CD4-positive, alpha-beta T cell (primary cell): ENCODE measurements around the gene MYO3B. TPM values are rescaled to one million over a fixed set of nuclear protein-coding genes. Genes with fewer than 3 reads are reported as not detected.

Experiments
- ATAC-seq: fragments of 200-7000 bp; cut with Tn5 transposase; one replicate; pipeline ENCODE4 v1.10.0; 2022; ENCODE audit warnings: mild to moderate bottlenecking; ENCODE audit not compliant: poor library complexity
- CTCF ChIA-PET: fragments of 350-600 bp; sonication (Branson Sonifier 250); formaldehyde crosslinking; loops from one replicate; lab custom pipeline; 2021; ENCODE audit warnings: antibody characterized with exemption, inconsistent platforms; lab: Charles Lee
- POLR2A ChIA-PET: fragments of 350-600 bp; sonication (Branson Sonifier 250); formaldehyde crosslinking; loops from one replicate; lab custom pipeline; 2021; ENCODE audit warnings: antibody characterized with exemption, inconsistent platforms; lab: Charles Lee
- DNase-seq, 14 experiments: peaks; one replicate each; pipeline ENCODE4 v3.0.0-alpha.2; 2013 to 2020; ENCODE audit warnings: mixed read lengths in 2 of 14
- H3K27ac ChIP-seq, 2 donors: one replicate each; pipeline versions ENCODE4 v1.5.1 to v1.7.0; 2013; ENCODE audit warnings: low read length in 2 of 2, low read depth in 1 of 2, mild to moderate bottlenecking in 1 of 2
- H3K27me3 ChIP-seq, 2 experiments: 1 replicate in 1 of 2; 2 replicates in 1 of 2; pipeline versions ENCODE4 v1.6.1 to v1.7.0; 2013; ENCODE audit warnings: low read length in 2 of 2, control low read depth in 1 of 2, mild to moderate bottlenecking in 1 of 2, moderate library complexity in 1 of 2; ENCODE audit not compliant: insufficient read depth in 2 of 2, control insufficient read depth in 1 of 2
- H3K36me3 ChIP-seq: one replicate; pipeline ENCODE4 v1.6.1; 2013; ENCODE audit warnings: low read length, control low read depth; ENCODE audit not compliant: insufficient read depth
- H3K4me1 ChIP-seq: one replicate; pipeline ENCODE4 v1.6.1; 2013; ENCODE audit warnings: low read length, control low read depth; ENCODE audit not compliant: insufficient read depth
- H3K4me3 ChIP-seq: one replicate; pipeline ENCODE4 v1.5.1; 2013; ENCODE audit warnings: mild to moderate bottlenecking, low read length, moderate library complexity
- H3K9me3 ChIP-seq, 2 experiments: 1 replicate in 1 of 2; 2 replicates in 1 of 2; pipeline versions ENCODE4 v1.6.1 to v1.7.0; 2013; ENCODE audit warnings: low read length in 2 of 2, mild to moderate bottlenecking in 2 of 2, control low read depth in 1 of 2, moderate library complexity in 1 of 2; ENCODE audit not compliant: control insufficient read depth in 1 of 2, insufficient read depth in 1 of 2
- H3K27ac Mint-ChIP-seq: one replicate; pipeline ENCODE4 v1.8.0; 2020; ENCODE audit warnings: mixed read lengths
- H3K27me3 Mint-ChIP-seq: one replicate; pipeline ENCODE4 v1.8.0; 2021; ENCODE audit warnings: mixed read lengths
- H3K36me3 Mint-ChIP-seq: one replicate; pipeline ENCODE4 v1.8.0; 2021; ENCODE audit warnings: low read depth, mixed read lengths
- H3K4me1 Mint-ChIP-seq: one replicate; pipeline ENCODE4 v1.8.0; 2021; ENCODE audit warnings: low read depth, mixed read lengths
- H3K4me3 Mint-ChIP-seq: one replicate; pipeline ENCODE4 v1.8.0; 2020; ENCODE audit warnings: mild to moderate bottlenecking, mixed read lengths
- H3K9me3 Mint-ChIP-seq: one replicate; pipeline ENCODE4 v1.8.0; 2020; ENCODE audit warnings: mixed read lengths
- CTCF ChIP-seq: fragments of 200-600 bp; IDR thresholded peaks from one replicate; pipeline ENCODE4 v1.8.0; 2022; ENCODE audit warnings: antibody characterized with exemption, mild to moderate bottlenecking
- intact Hi-C, 2 experiments: fragments of 100-400 bp; cut with DNase I in 1 of 2; cut with micrococcal nuclease in 1 of 2; formaldehyde crosslinking; loops; one replicate each; pipeline versions ENCODE4 v1.15.1 to v1.9.0; 2023 to 2025; cut with DNase I, micrococcal nuclease
- total RNA-seq, 174 experiments: library from RNA in 2 of 174; stranded (reverse) in 2 of 174; gene quantifications; one replicate each; pipeline ENCODE4 v1.2.3 and lab custom pipeline; 2021 to 2026

Gene MYO3B
- total RNA-seq, 2 experiments from 2014 or later, result not detected

GRCh38 chr2:170185319-170185718 is 7.4 kb downstream of the MYO3B start:
- H3K36me3 Mint-ChIP-seq, result no peaks in the 10 kb centered on the region
- intact Hi-C loops, result no loop called here
- H3K9me3 ChIP-seq, result peaks cover 1 to 9% of the 10 kb centered on the region in 2 experiments
- no peaks in the 10 kb centered on the region for H3K4me1 ChIP-seq
- ChIA-PET CTCF (no interaction called here), POLR2A (no interaction called here)
- ATAC-seq (no peak), DNase-seq (no peak)
- H3K4me3 Mint-ChIP-seq, result no peak overlapping the region
- no peak for TF ChIP-seq CTCF
- peaks cover 9% of the 10 kb centered on the region for H3K27me3 Mint-ChIP-seq
- no peaks in the 10 kb centered on the region for H3K27me3 ChIP-seq
- no peaks in the 10 kb centered on the region for H3K4me1 Mint-ChIP-seq
- H3K36me3 ChIP-seq, result no peaks in the 10 kb centered on the region
- no peak overlapping the region for H3K4me3 ChIP-seq
- no peak overlapping the region for H3K27ac ChIP-seq
- peaks cover 20% of the 10 kb centered on the region for H3K9me3 Mint-ChIP-seq
- H3K27ac Mint-ChIP-seq, result no peak overlapping the region

- Mint-ChIP-seq H3K27ac (no peak overlapping the region), H3K4me1 (no peaks in the 10 kb centered on the region), H3K36me3 (no peaks in the 10 kb centered on the region), H3K4me3 (no peak overlapping the region), H3K27me3 (peaks cover 24% of the 10 kb centered on the region), H3K9me3 (peaks cover 20% of the 10 kb centered on the region)
- no peak for ATAC-seq
- Histone ChIP-seq H3K27ac (no peak overlapping the region), H3K9me3 (peaks cover 9% of the 10 kb centered on the region in 2 experiments), H3K36me3 (no peaks in the 10 kb centered on the region), H3K4me3 (no peak overlapping the region), H3K4me1 (no peaks in the 10 kb centered on the region), H3K27me3 (no peaks in the 10 kb centered on the region)
- ChIA-PET POLR2A (no interaction called here), CTCF (no interaction called here)
- no peak for DNase-seq
- TF ChIP-seq CTCF, result no peak
- intact Hi-C loops, result no loop called here
Observed at GRCh38 chr2:170189757-170190156, 11.8 kb downstream of the MYO3B start.

GRCh38 chr2:170190172-170190571 is 12.2 kb downstream of the MYO3B start:
- peaks cover 20% of the 10 kb centered on the region for H3K9me3 Mint-ChIP-seq
- Histone ChIP-seq H3K4me3 (no peak overlapping the region), H3K36me3 (no peaks in the 10 kb centered on the region), H3K4me1 (no peaks in the 10 kb centered on the region), H3K27ac (no peak overlapping the region), H3K9me3 (peaks cover 9% of the 10 kb centered on the region in 2 experiments), H3K27me3 (no peaks in the 10 kb centered on the region)
- no peaks in the 10 kb centered on the region for H3K4me1 Mint-ChIP-seq
- no peak overlapping the region for H3K4me3 Mint-ChIP-seq
- no peaks in the 10 kb centered on the region for H3K36me3 Mint-ChIP-seq
- H3K27ac Mint-ChIP-seq, result no peak overlapping the region
- peaks cover 28% of the 10 kb centered on the region for H3K27me3 Mint-ChIP-seq
- DNase-seq (no peak), ATAC-seq (no peak)
- no peak for TF ChIP-seq CTCF
- CTCF ChIA-PET, result no interaction called here
- POLR2A ChIA-PET, result no interaction called here
- intact Hi-C loops, result no loop called here
